Ovary (tissue), 9 donors: ENCODE measurements around the gene CACNA1A. TPM values are rescaled to one million over a fixed set of nuclear protein-coding genes. Genes with fewer than 3 reads are reported as not detected.

ENCODE experiments used
- DNase-seq, 5 donors: peaks; one replicate each; pipeline ENCODE4 v3.0.0-alpha.2; 2019 to 2020
- H3K27ac ChIP-seq, 2 donors: fragments of 200-600 bp; one replicate each; pipeline versions ENCODE4 v1.5.1 to v1.8.0; 2019 to 2022
- H3K27me3 ChIP-seq: fragments of 200-600 bp; one replicate; pipeline ENCODE4 v1.8.0; 2022
- H3K36me3 ChIP-seq: fragments of 200-600 bp; sonication (generic); one replicate; pipeline ENCODE4 v1.5.1; 2019
- H3K4me1 ChIP-seq: one replicate; pipeline ENCODE4 v1.8.1; 2013; ENCODE audit warnings: mild to moderate bottlenecking, moderate library complexity; ENCODE audit not compliant: insufficient read depth
- H3K4me3 ChIP-seq: fragments of 200-600 bp; sonication (generic); one replicate; pipeline ENCODE4 v1.5.1; 2017
- H3K9me3 ChIP-seq, 2 donors: fragments of 200-600 bp in 1 of 2; sonication (generic) in 1 of 2; one replicate each; pipeline versions ENCODE4 v1.5.1 to v1.8.1; 2013 to 2019; ENCODE audit warnings: mild to moderate bottlenecking in 1 of 2, moderate library complexity in 1 of 2
- EP300 ChIP-seq: sonication (generic); formaldehyde crosslinking; IDR thresholded peaks from one replicate; pipeline ENCODE4 v1.6.1; 2017; ENCODE audit warnings: antibody characterized with exemption
- POLR2A ChIP-seq: fragments of 450-650 bp; IDR thresholded peaks from one replicate; pipeline ENCODE4 v1.6.1; 2017; ENCODE audit warnings: antibody characterized with exemption, mild to moderate bottlenecking, moderate library complexity
- WGBS, 3 donors: extraction: QIAGEN DNeasy Blood & Tissue Kit in 1 of 3; methylation state at CpG; one replicate each; pipeline versions ENCODE4 v1.1.5 to v1.1.7; 2013 to 2017; 5-methylcytosine and 5-hydroxymethylcytosine counted together
- intact Hi-C, 4 donors: fragments of 100-400 bp; cut with DNase I; formaldehyde crosslinking; loops; one replicate each; pipeline versions ENCODE4 v1.11.0 to v1.15.1; 2022 to 2023
- polyA plus RNA-seq, 2 donors: library from polyadenylated mRNA; stranded (reverse); fragments of 200-250 nt in 1 of 2; fragments of 350-450 nt in 1 of 2; fragmentation: Illumina TruSeq in 1 of 2; extraction: RNeasy Lipid Tissue Mini Kit (QIAGEN cat#74804) in 1 of 2; gene quantifications; one replicate each; pipeline ENCODE4 v1.2.3, GENCODE V29; 2013 to 2014
- total RNA-seq, 7 donors: library from RNA; depleted of rRNA in 2 of 7; stranded (reverse); fragments of >200 nt in 2 of 7; fragmentation: NEBNext Ultra II Directional in 3 of 7; extraction: Animal tissue kit (Norgen Biotek cat#: 25700) in 3 of 7; gene quantifications; one replicate each; pipeline versions ENCODE4 v1.1.0 to v1.2.4, GENCODE V29; 2016 to 2023
- TF ChIP-seq, protein P1 (sequence below), 3 donors: fragments of 450-650 bp in 2 of 3; fragments of 200-600 bp in 1 of 3; IDR thresholded peaks; one replicate each; pipeline versions ENCODE4 v1.5.1 to v1.8.0; 2016 to 2022; ENCODE audit warnings: antibody characterized with exemption in 3 of 3, mild to moderate bottlenecking in 1 of 3
- donor health status: DM: no; HTN: no; CAD: no; lungs with moderate emphysema.
- donor health status: DM: no; HTN: no; CAD: no.
- donor health status: Bipolar disorder and iron deficiency.
- donor health status: DM: yes; HTN: yes; CAD: no.
- donor health status: DM: no; HTN: no; CAD: no.
- donor health status: DM: yes; HTN: yes; CAD: no.

Gene CACNA1A
- total and polyA plus RNA-seq, 9 donors = 0.60 to 3.3 (median 1.6) TPM

DNA sequence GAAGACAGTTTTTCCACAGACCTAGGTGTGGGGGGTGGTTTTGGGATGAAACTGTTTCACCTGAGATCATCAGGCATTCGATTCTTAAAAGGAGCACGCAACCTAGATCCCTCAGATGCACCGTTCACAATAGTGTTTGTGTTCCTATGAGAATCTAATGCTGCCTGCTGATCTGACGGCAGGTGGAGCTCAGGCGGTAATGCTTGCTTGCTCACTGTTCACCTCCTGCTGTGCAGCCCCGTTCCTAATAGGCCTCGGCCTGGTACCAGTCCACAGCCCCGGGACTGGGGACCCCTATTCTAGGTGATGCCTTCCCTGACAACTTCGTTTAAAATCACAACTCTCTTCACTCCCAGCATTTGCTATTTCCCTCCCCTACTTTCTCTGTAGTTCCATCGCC, 206.4 kb downstream of the CACNA1A start:
- H3K4me3 ChIP-seq = no peak overlapping the region
- no peaks in the 10 kb centered on the region for H3K9me3 ChIP-seq
- 61 to 70% (median 63%) methylated on average over 10 of the region's 10 CpGs for WGBS, 3 donors
- intact Hi-C loops = no loop called here
- DNase-seq = no peak
- no peak overlapping the region for H3K27ac ChIP-seq
- H3K27me3 ChIP-seq = no peaks in the 10 kb centered on the region
- no peaks in the 10 kb centered on the region for H3K36me3 ChIP-seq
- no peak for TF ChIP-seq EP300
- TF ChIP-seq POLR2A = no peak
- TF ChIP-seq, protein P1, sequence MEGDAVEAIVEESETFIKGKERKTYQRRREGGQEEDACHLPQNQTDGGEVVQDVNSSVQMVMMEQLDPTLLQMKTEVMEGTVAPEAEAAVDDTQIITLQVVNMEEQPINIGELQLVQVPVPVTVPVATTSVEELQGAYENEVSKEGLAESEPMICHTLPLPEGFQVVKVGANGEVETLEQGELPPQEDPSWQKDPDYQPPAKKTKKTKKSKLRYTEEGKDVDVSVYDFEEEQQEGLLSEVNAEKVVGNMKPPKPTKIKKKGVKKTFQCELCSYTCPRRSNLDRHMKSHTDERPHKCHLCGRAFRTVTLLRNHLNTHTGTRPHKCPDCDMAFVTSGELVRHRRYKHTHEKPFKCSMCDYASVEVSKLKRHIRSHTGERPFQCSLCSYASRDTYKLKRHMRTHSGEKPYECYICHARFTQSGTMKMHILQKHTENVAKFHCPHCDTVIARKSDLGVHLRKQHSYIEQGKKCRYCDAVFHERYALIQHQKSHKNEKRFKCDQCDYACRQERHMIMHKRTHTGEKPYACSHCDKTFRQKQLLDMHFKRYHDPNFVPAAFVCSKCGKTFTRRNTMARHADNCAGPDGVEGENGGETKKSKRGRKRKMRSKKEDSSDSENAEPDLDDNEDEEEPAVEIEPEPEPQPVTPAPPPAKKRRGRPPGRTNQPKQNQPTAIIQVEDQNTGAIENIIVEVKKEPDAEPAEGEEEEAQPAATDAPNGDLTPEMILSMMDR (IDR thresholded peaks at IDR 0.05) = no peak
- H3K4me1 ChIP-seq = no peaks in the 10 kb centered on the region

DNA sequence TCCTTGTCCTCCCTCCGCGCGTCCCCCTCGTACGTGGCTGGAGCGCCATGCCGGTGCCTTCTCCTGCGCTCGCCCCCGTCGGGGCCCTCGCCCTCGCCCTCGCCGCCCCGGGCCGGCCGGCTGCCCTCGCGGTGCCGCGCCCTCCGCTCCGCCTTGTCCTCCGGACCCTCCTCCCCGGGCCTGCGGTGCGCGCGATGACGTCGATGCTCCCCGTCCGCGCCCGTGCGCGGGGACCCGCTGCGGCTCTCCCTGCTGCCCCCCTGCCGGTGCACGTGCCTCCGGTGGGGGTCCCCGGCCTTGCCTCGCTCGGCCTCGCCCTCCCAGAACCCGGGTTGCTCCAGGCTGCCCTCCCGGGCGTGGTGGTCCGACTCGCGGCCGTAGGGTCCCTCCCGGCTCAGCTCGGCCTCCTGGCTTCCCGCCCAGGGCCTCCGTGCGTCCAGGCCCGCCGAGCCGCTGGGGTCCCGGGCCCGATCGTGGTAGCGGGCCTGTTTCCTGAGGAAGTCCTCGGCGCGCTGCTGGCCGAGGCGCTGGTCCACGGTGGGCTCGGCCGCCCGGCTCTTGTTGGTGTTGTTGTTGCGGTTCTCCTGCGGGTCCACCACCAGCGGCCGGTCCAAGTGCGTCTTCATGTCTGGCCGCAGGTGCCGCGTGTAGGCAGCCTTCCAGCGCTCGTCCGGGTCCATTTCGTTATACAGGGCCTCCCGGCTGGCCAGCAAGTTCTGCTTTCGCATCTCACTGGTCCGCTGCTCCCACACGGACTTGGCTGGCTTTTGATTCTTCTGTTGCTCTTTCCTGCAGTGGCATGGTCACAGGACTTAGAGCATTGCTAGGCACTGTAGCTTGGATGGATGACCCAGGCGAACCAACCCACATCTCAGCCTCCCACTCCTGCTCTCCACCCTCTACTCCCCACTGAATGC, 207.5 kb downstream of the CACNA1A start:
- no peak overlapping the region for H3K27ac ChIP-seq
- no peaks in the 10 kb centered on the region for H3K4me1 ChIP-seq
- H3K9me3 ChIP-seq = no peaks in the 10 kb centered on the region
- intact Hi-C loops = no loop called here
- no peak for DNase-seq
- TF ChIP-seq, protein P1 (IDR thresholded peaks at IDR 0.05) = no peak
- TF ChIP-seq EP300 = no peak
- no peak for TF ChIP-seq POLR2A
- H3K36me3 ChIP-seq = no peaks in the 10 kb centered on the region
- no peak overlapping the region for H3K4me3 ChIP-seq
- 33 to 43% (median 34%) methylated on average over 80 to 92 of the region's 92 CpGs for WGBS, 3 donors
- H3K27me3 ChIP-seq = no peaks in the 10 kb centered on the region

DNA sequence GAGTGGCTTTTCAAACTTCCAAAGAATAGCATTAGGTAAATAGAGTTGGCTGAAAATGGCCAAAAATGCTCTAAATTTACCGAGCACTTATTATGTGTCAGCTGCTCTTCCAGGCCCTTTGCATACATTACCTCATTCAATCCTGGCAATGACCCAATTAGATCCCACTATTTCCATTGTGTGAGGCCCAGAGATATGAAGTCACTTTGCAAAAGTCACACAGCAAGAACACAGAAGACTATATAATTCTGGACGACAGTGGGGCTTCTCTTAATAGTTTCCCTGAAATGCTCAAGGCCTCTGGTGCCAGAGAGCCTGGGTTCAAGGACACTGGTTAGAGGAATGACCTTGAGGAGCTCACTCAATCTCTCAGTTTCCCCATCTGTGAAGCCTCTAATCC, 209.3 kb downstream of the CACNA1A start:
- WGBS, 3 donors = 69 to 80% (median 76%) methylated on average over 2 of the region's 2 CpGs
- TF ChIP-seq EP300 (no peak), POLR2A (no peak)
- TF ChIP-seq, protein P1 (IDR thresholded peaks at IDR 0.05) = no peak
- intact Hi-C loops = no loop called here
- no peaks in the 10 kb centered on the region for H3K36me3 ChIP-seq
- no peak overlapping the region for H3K27ac ChIP-seq
- H3K4me1 ChIP-seq = no peaks in the 10 kb centered on the region
- H3K9me3 ChIP-seq = no peaks in the 10 kb centered on the region
- no peak overlapping the region for H3K4me3 ChIP-seq
- H3K27me3 ChIP-seq = no peaks in the 10 kb centered on the region
- DNase-seq = no peak

DNA sequence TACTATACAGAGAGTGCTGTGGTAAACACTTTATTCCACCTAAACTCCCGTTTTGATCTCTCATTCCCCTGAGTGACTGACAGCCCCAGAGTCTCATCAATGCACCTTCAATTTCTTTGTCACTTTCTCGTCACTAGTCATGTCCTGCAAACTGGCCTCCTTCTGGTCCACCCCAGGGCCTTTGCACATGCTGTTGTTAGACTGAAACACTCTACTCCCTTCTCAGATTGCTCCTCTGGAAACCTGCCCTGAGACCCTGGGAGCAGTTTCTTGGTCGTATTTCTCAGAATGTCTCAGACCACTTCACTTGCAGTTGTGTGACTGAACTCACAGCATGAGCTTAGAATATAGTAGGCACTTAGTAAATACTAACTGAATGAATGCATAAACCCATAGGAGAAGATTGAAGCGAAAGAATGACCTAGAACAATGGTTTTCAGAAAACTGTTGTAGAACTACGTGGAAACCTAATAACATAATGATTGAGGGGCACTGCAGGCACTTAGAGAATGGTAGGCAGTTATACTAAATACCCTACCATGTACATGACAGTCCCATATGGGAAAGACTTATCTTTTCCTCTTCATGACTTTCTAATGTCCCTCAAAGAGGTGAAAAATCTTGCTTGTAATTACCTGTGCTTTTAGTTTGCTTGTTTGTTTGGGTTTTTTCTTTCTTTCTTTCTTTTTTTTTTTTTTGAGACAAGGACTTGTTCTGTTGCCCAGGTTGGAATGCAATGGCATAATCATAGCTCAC, 211.3 kb downstream of the CACNA1A start:
- Histone ChIP-seq H3K4me3 (no peak overlapping the region), H3K27me3 (no peaks in the 10 kb centered on the region), H3K9me3 (no peaks in the 10 kb centered on the region), H3K36me3 (no peaks in the 10 kb centered on the region), H3K27ac (no peak overlapping the region), H3K4me1 (no peaks in the 10 kb centered on the region)
- WGBS, 3 donors = 78 to 83% (median 79%) methylated on average over 5 of the region's 5 CpGs
- intact Hi-C loops = no loop called here
- TF ChIP-seq POLR2A (no peak), EP300 (no peak)
- TF ChIP-seq, protein P1 (IDR thresholded peaks at IDR 0.05) = no peak
- DNase-seq = no peak
